Measurements from ENCODE around the gene VAV3. TPM values are rescaled to one million over a fixed set of nuclear protein-coding genes. Genes with fewer than 3 reads are reported as not detected.

VAV3 gene
- total RNA-seq, 1 experiment from 2014 or later, result not detected

DNA sequence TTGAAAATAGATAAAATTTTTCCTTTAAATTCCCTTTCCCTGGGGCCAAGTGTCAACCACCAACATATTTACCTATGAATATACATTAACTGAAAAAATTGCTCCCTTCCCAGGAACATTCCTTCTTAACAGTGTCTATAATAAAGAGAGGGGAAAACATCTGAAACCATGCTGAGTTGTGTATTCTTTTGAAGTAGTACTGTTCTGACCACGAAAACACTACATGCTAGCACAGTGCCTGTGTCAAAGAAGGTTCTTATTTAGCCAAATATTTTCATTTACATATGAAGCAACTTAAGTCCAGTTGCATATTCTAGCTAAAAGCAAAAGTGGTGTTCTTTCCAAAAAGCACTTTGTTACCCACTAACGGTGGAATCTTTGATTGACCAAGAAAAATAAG lies 311.2 kb downstream of the VAV3 start:
- Histone ChIP-seq H3K9me2 (ENCODE audit: insufficient read depth) (no peaks in the 10 kb centered on the region), H3K4me2 (ENCODE audit: low read length) (no peak overlapping the region), H3K36me3 (ENCODE audit: control insufficient read depth in 1 of 2, insufficient read depth in 2 of 2, low read length in 2 of 2) (no peaks in the 10 kb centered on the region), H3K9me3 (ENCODE audit: control insufficient read depth in 1 of 2, insufficient read depth in 1 of 2, low read depth in 1 of 2, low read length in 2 of 2) (peaks cover 0 to 3% of the 10 kb centered on the region in 2 experiments; a peak in 1 of 4 replicates), H3K4me1 (ENCODE audit: control insufficient read depth in 1 of 2, insufficient read depth in 2 of 2, low read length in 2 of 2) (no peaks in the 10 kb centered on the region), H3K27me3 (ENCODE audit: insufficient read depth, low read length) (no peaks in the 10 kb centered on the region), H4K20me1 (ENCODE audit: insufficient read depth) (no peaks in the 10 kb centered on the region), H3K79me2 (ENCODE audit: insufficient read depth, low read length) (no peaks in the 10 kb centered on the region), H3K4me3 (replicated peaks in 1 of 2; ENCODE audit: low read depth in 1 of 2, low read length in 2 of 2) (no peak overlapping the region), H3K27ac (ENCODE audit: low read depth, low read length) (no peak overlapping the region), H2AFZ (ENCODE audit: low read depth, low read length, poor library complexity, severe bottlenecking) (no peak overlapping the region), H3K9ac (ENCODE audit: low read length) (no peak overlapping the region)
- intact Hi-C loops (cut with micrococcal nuclease), result no loop called here
- no TSS peak for BruUV-seq (replicated peaks)
- TF ChIP-seq CEBPB (IDR thresholded peaks at IDR 0.05; ENCODE audit: low read depth), result no peak
- no peak for TF ChIP-seq CBX3 (IDR thresholded peaks at IDR 0.05; ENCODE audit: low read depth)
- no peak for TF ChIP-seq MAX (IDR thresholded peaks at IDR 0.05)
- TF ChIP-seq, protein P1, sequence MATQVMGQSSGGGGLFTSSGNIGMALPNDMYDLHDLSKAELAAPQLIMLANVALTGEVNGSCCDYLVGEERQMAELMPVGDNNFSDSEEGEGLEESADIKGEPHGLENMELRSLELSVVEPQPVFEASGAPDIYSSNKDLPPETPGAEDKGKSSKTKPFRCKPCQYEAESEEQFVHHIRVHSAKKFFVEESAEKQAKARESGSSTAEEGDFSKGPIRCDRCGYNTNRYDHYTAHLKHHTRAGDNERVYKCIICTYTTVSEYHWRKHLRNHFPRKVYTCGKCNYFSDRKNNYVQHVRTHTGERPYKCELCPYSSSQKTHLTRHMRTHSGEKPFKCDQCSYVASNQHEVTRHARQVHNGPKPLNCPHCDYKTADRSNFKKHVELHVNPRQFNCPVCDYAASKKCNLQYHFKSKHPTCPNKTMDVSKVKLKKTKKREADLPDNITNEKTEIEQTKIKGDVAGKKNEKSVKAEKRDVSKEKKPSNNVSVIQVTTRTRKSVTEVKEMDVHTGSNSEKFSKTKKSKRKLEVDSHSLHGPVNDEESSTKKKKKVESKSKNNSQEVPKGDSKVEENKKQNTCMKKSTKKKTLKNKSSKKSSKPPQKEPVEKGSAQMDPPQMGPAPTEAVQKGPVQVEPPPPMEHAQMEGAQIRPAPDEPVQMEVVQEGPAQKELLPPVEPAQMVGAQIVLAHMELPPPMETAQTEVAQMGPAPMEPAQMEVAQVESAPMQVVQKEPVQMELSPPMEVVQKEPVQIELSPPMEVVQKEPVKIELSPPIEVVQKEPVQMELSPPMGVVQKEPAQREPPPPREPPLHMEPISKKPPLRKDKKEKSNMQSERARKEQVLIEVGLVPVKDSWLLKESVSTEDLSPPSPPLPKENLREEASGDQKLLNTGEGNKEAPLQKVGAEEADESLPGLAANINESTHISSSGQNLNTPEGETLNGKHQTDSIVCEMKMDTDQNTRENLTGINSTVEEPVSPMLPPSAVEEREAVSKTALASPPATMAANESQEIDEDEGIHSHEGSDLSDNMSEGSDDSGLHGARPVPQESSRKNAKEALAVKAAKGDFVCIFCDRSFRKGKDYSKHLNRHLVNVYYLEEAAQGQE (IDR thresholded peaks at IDR 0.05; ENCODE audit: low read depth), result no peak
- no peak for TF ChIP-seq ELF1 (IDR thresholded peaks at IDR 0.05; ENCODE audit: borderline replicate concordance, low read depth)
- no peak for TF ChIP-seq RAD21 (IDR thresholded peaks at IDR 0.05; ENCODE audit: low read depth)
- TF ChIP-seq ZNF274 (IDR thresholded peaks at IDR 0.05; ENCODE audit: low read depth, low read length), result no peak
- TF ChIP-seq YY1 (IDR thresholded peaks at IDR 0.05; ENCODE audit: extremely low read depth, insufficient replicate concordance, low read depth, low read length), result no peak
- TF ChIP-seq, protein P2, sequence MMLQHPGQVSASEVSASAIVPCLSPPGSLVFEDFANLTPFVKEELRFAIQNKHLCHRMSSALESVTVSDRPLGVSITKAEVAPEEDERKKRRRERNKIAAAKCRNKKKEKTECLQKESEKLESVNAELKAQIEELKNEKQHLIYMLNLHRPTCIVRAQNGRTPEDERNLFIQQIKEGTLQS (IDR thresholded peaks at IDR 0.05), result no peak
- no peak for TF ChIP-seq POLR2AphosphoS5 (IDR thresholded peaks at IDR 0.05; ENCODE audit: low read depth, low read length)
- no peak for TF ChIP-seq SRF (IDR thresholded peaks at IDR 0.05; ENCODE audit: low read depth)
- no peak for TF ChIP-seq FOSL1 (IDR thresholded peaks at IDR 0.05; ENCODE audit: low read depth)
- TF ChIP-seq JUND (IDR thresholded peaks at IDR 0.05), result no peak
- TF ChIP-seq, protein P3, sequence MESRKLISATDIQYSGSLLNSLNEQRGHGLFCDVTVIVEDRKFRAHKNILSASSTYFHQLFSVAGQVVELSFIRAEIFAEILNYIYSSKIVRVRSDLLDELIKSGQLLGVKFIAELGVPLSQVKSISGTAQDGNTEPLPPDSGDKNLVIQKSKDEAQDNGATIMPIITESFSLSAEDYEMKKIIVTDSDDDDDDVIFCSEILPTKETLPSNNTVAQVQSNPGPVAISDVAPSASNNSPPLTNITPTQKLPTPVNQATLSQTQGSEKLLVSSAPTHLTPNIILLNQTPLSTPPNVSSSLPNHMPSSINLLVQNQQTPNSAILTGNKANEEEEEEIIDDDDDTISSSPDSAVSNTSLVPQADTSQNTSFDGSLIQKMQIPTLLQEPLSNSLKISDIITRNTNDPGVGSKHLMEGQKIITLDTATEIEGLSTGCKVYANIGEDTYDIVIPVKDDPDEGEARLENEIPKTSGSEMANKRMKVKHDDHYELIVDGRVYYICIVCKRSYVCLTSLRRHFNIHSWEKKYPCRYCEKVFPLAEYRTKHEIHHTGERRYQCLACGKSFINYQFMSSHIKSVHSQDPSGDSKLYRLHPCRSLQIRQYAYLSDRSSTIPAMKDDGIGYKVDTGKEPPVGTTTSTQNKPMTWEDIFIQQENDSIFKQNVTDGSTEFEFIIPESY (IDR thresholded peaks at IDR 0.05; ENCODE audit: extremely low read depth, insufficient replicate concordance, low read length), result no peak
- TF ChIP-seq SP1 (IDR thresholded peaks at IDR 0.05; ENCODE audit: low read depth), result no peak
- TF ChIP-seq EGR1 (IDR thresholded peaks at IDR 0.05; ENCODE audit: low read depth), result no peak
- TF ChIP-seq TCF7L2 (IDR thresholded peaks at IDR 0.05; ENCODE audit: borderline replicate concordance, extremely low read depth, insufficient read depth, insufficient read length), result no peak
- no peak for TF ChIP-seq SIN3A (IDR thresholded peaks at IDR 0.05; ENCODE audit: low read depth)
- no peak for ATAC-seq
- ChIA-PET POLR2A (no interaction called here), CTCF (no interaction called here), RAD21 (ENCODE audit: low non-redundant PET in 1 of 2, low total read pairs in 2 of 2, uncharacterized antibody in 2 of 2, unreplicated experiment in 2 of 2) (no interaction called here)
- no peak for DNase-seq (ENCODE audit: low read depth, low spot score)
